Right atrium auricular region (tissue), 2 donors: ENCODE data around the gene SVOP. TPM values are rescaled to one million over a fixed set of nuclear protein-coding genes. Genes with fewer than 3 reads are reported as not detected.

Experiments used
- DNase-seq: peaks from one replicate; pipeline ENCODE4 v3.0.0-alpha.2; 2019; ENCODE audit warnings: low spot score
- H3K27ac ChIP-seq, 2 donors: fragments of 200-600 bp; sonication (generic); 1 replicate in 1 of 2; 2 replicates in 1 of 2; pipeline ENCODE4 v1.5.1; 2016 to 2019
- H3K27me3 ChIP-seq, 2 donors: fragments of 200-600 bp; sonication (generic); one replicate each; pipeline versions ENCODE4 v1.5.1 to v1.6.0; 2017 to 2019
- H3K36me3 ChIP-seq: fragments of 200-600 bp; sonication (generic); one replicate; pipeline ENCODE4 v1.5.1; 2016
- H3K4me1 ChIP-seq, 2 donors: fragments of 200-600 bp; sonication (generic); one replicate each; pipeline versions ENCODE4 v1.5.1 to v1.6.0; 2017 to 2019
- H3K4me3 ChIP-seq, 2 donors: fragments of 200-600 bp; sonication (generic); 1 replicate in 1 of 2; 2 replicates in 1 of 2; pipeline ENCODE4 v1.5.1; 2017 to 2019; ENCODE audit warnings: mild to moderate bottlenecking in 1 of 2, moderate library complexity in 1 of 2
- H3K9me3 ChIP-seq, 2 donors: fragments of 200-600 bp; sonication (generic); one replicate each; pipeline ENCODE4 v1.5.1; 2019
- CTCF ChIP-seq, 2 donors: fragments of 200-600 bp; sonication (generic); IDR thresholded peaks; one replicate each; pipeline ENCODE4 v1.5.1; 2019; ENCODE audit warnings: antibody characterized with exemption in 2 of 2
- total RNA-seq, 2 donors: library from RNA; depleted of rRNA; stranded (reverse); fragments of >200 nt; gene quantifications; one replicate each; pipeline ENCODE4 v1.1.0, GENCODE V29; 2016

SVOP gene
- total RNA-seq, 2 donors from 2014 or later, result 0.08 TPM; not detected in 1

GRCh38 chr12:108940138-108940537 is 80.7 kb downstream of the SVOP start:
- no peaks in the 10 kb centered on the region for H3K9me3 ChIP-seq
- no peaks in the 10 kb centered on the region for H3K4me1 ChIP-seq
- no peak overlapping the region for H3K4me3 ChIP-seq
- DNase-seq, result no peak
- H3K27me3 ChIP-seq, result no peaks in the 10 kb centered on the region
- TF ChIP-seq CTCF (IDR thresholded peaks at IDR 0.05), result no peak
- no peak overlapping the region for H3K27ac ChIP-seq
- H3K36me3 ChIP-seq, result no peaks in the 10 kb centered on the region

GRCh38 chr12:108939594-108939993 is 81.3 kb downstream of the SVOP start:
- Histone ChIP-seq H3K4me1 (no peaks in the 10 kb centered on the region), H3K9me3 (no peaks in the 10 kb centered on the region), H3K36me3 (no peaks in the 10 kb centered on the region), H3K4me3 (no peak overlapping the region), H3K27me3 (no peaks in the 10 kb centered on the region), H3K27ac (no peak overlapping the region)
- TF ChIP-seq CTCF (IDR thresholded peaks at IDR 0.05), result no peak
- DNase-seq, result no peak

GRCh38 chr12:108938247-108938924 is 82.5 kb downstream of the SVOP start:
- H3K27me3 ChIP-seq, result no peaks in the 10 kb centered on the region
- no peak for TF ChIP-seq CTCF (IDR thresholded peaks at IDR 0.05)
- no peak for DNase-seq

GRCh38 chr12:108935159-108935763 is 85.6 kb downstream of the SVOP start:
- DNase-seq, result no peak
- TF ChIP-seq CTCF (IDR thresholded peaks at IDR 0.05), result no peak

More at GRCh38 chr12:108938247-108938924, 82.5 kb downstream of the SVOP start:
- no peaks in the 10 kb centered on the region for H3K4me1 ChIP-seq
- no peaks in the 10 kb centered on the region for H3K9me3 ChIP-seq
- H3K4me3 ChIP-seq, result no peak overlapping the region
- H3K36me3 ChIP-seq, result no peaks in the 10 kb centered on the region
- H3K27ac ChIP-seq, result no peak overlapping the region

GRCh38 chr12:108933949-108934348 is 86.9 kb downstream of the SVOP start:
- no peak for TF ChIP-seq CTCF (IDR thresholded peaks at IDR 0.05)

More at GRCh38 chr12:108935159-108935763, 85.6 kb downstream of the SVOP start:
- Histone ChIP-seq H3K27ac (no peak overlapping the region), H3K9me3 (no peaks in the 10 kb centered on the region), H3K4me1 (no peaks in the 10 kb centered on the region), H3K4me3 (no peak overlapping the region), H3K36me3 (no peaks in the 10 kb centered on the region), H3K27me3 (no peaks in the 10 kb centered on the region)

More at GRCh38 chr12:108933949-108934348, 86.9 kb downstream of the SVOP start:
- DNase-seq, result no peak
- Histone ChIP-seq H3K9me3 (no peaks in the 10 kb centered on the region), H3K27ac (no peak overlapping the region), H3K27me3 (no peaks in the 10 kb centered on the region), H3K4me1 (no peaks in the 10 kb centered on the region), H3K36me3 (no peaks in the 10 kb centered on the region), H3K4me3 (no peak overlapping the region)
